Parathyroid adenoma (tissue), 2 donors: ENCODE data around the gene CPA3.

Source experiments
- H2AFZ ChIP-seq: fragments of 300-600 bp; sonication (generic); one replicate; pipeline ENCODE4 v1.7.0; 2017; ENCODE audit warnings: antibody characterized with exemption, mild to moderate bottlenecking
- H3K27ac ChIP-seq: fragments of 300-600 bp; sonication (generic); one replicate; pipeline ENCODE4 v1.7.0; 2017
- H3K27me3 ChIP-seq: fragments of 300-600 bp; sonication (generic); one replicate; pipeline ENCODE4 v1.7.0; 2017; ENCODE audit warnings: low read length; ENCODE audit not compliant: control insufficient read depth, insufficient read depth
- H3K36me3 ChIP-seq: fragments of 300-600 bp; sonication (generic); one replicate; pipeline ENCODE4 v1.7.0; 2017; ENCODE audit warnings: low read length; ENCODE audit not compliant: control insufficient read depth, insufficient read depth
- H3K4me1 ChIP-seq: fragments of 300-600 bp; sonication (generic); one replicate; pipeline ENCODE4 v1.7.0; 2017; ENCODE audit warnings: control low read depth
- H3K4me2 ChIP-seq: fragments of 300-600 bp; sonication (generic); one replicate; pipeline ENCODE4 v1.7.0; 2017; ENCODE audit warnings: low read length
- H3K4me3 ChIP-seq: fragments of 300-600 bp; sonication (generic); one replicate; pipeline ENCODE4 v1.7.0; 2017; ENCODE audit warnings: low read depth, low read length
- H3K79me2 ChIP-seq: fragments of 300-600 bp; sonication (generic); one replicate; pipeline ENCODE4 v1.7.0; 2017; ENCODE audit warnings: control low read depth
- H3K9ac ChIP-seq: fragments of 300-600 bp; sonication (generic); one replicate; pipeline ENCODE4 v1.7.0; 2017; ENCODE audit warnings: mild to moderate bottlenecking
- H3K9me3 ChIP-seq: fragments of 300-600 bp; sonication (generic); one replicate; pipeline ENCODE4 v1.7.0; 2017; ENCODE audit warnings: low read length; ENCODE audit not compliant: control insufficient read depth
- TF ChIP-seq, protein P1 (sequence below): fragments of 300-600 bp; sonication (generic); IDR thresholded peaks from one replicate; pipeline ENCODE4 v1.7.0; 2017; ENCODE audit warnings: antibody characterized with exemption, mild to moderate bottlenecking
- donor health status: primary hyperparathyroidism.

CPA3 gene

DNA sequence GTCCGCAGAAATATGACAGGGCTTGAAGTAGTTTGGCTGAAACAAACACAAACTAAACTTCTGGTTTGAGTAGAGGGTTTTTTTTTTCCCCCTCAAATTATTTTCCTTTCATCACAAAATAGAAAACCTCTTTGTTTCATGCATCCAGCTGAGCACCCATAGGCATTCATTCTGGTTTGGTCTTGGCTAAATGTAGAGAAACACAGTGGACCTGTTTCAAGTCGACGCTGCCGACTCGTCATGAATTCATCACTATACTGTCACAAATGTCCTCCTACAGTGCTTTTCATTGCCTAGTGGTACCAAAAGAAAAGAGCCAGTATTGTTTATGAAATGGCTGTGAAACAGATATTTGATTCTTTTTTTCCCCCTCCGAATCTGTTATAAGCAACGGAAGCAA lies 73.8 kb downstream of the CPA3 start:
- Histone ChIP-seq H3K4me2 (no peak overlapping the region), H3K9ac (no peak overlapping the region), H3K4me1 (peaks cover 9% of the 10 kb centered on the region), H3K27me3 (no peaks in the 10 kb centered on the region), H3K9me3 (no peaks in the 10 kb centered on the region), H3K79me2 (no peaks in the 10 kb centered on the region), H2AFZ (no peak overlapping the region), H3K36me3 (no peaks in the 10 kb centered on the region), H3K27ac (no peak overlapping the region), H3K4me3 (no peak overlapping the region)
- TF ChIP-seq, protein P1, sequence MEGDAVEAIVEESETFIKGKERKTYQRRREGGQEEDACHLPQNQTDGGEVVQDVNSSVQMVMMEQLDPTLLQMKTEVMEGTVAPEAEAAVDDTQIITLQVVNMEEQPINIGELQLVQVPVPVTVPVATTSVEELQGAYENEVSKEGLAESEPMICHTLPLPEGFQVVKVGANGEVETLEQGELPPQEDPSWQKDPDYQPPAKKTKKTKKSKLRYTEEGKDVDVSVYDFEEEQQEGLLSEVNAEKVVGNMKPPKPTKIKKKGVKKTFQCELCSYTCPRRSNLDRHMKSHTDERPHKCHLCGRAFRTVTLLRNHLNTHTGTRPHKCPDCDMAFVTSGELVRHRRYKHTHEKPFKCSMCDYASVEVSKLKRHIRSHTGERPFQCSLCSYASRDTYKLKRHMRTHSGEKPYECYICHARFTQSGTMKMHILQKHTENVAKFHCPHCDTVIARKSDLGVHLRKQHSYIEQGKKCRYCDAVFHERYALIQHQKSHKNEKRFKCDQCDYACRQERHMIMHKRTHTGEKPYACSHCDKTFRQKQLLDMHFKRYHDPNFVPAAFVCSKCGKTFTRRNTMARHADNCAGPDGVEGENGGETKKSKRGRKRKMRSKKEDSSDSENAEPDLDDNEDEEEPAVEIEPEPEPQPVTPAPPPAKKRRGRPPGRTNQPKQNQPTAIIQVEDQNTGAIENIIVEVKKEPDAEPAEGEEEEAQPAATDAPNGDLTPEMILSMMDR, result no peak

DNA sequence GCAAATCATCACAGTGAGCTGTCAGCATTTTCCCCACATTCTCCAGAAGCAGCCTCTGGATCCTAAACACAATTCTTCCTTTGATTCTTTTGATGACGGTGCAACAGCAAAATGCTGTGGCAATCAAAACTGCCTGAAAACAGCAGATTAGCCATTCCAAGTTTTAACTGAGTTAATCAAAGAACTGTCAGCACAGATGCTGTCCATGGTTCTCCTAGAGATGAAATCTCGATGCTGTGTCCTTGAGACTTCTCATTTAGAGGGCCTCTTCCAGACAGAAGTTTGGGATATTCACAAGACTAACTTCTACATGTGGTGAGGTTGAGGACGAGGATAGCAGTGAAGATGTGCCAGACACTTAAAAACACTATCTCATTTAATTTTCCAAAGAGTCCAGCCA lies 75.9 kb downstream of the CPA3 start:
- Histone ChIP-seq H3K36me3 (no peaks in the 10 kb centered on the region), H3K27me3 (no peaks in the 10 kb centered on the region), H3K27ac (no peak overlapping the region), H3K79me2 (no peaks in the 10 kb centered on the region), H3K4me1 (peaks cover 8% of the 10 kb centered on the region), H3K4me3 (no peak overlapping the region), H2AFZ (peak overlapping the region; percentile 72), H3K9ac (no peak overlapping the region), H3K9me3 (no peaks in the 10 kb centered on the region), H3K4me2 (no peak overlapping the region)
- TF ChIP-seq, protein P1, result no peak

DNA sequence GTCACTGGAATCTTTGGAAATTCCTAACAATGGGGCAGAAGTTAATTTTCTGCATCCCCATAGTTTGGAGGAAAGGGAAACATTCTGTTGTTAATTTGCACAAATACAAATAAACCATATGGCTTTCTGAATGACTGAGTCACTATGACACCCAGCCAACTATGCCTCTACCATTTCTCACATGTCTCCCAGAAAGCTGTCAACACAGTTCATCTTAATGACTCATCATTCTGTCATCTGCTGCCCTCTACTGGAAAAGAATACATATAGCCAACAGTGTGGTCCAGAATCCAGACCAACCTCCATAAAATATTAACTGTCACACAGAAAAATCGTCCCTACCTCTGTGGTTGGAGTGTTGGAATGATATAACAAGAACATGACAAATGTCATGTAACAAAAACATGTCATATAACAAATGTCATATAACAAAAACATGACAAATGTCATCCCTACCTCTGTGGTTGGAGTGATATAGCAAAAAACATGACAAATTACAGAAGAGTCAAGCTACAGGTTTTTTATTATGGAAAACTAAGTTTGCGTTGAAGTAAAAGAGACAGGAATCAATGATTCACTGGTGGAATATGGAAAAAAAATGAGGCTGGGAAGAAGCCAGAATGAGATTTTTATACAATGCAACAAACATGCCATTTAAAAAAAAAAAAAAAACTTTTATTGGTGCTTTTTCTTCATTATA lies 78.6 kb downstream of the CPA3 start:
- no peak overlapping the region for H3K4me2 ChIP-seq
- H3K9ac ChIP-seq, result no peak overlapping the region
- TF ChIP-seq, protein P1, result peak; percentile 77
- H3K4me1 ChIP-seq, result peaks cover 5% of the 10 kb centered on the region
- H3K4me3 ChIP-seq, result no peak overlapping the region
- H3K79me2 ChIP-seq, result no peaks in the 10 kb centered on the region
- no peaks in the 10 kb centered on the region for H3K27me3 ChIP-seq
- H3K9me3 ChIP-seq, result no peaks in the 10 kb centered on the region
- H3K36me3 ChIP-seq, result no peaks in the 10 kb centered on the region
- H3K27ac ChIP-seq, result no peak overlapping the region
- H2AFZ ChIP-seq, result no peak overlapping the region

DNA sequence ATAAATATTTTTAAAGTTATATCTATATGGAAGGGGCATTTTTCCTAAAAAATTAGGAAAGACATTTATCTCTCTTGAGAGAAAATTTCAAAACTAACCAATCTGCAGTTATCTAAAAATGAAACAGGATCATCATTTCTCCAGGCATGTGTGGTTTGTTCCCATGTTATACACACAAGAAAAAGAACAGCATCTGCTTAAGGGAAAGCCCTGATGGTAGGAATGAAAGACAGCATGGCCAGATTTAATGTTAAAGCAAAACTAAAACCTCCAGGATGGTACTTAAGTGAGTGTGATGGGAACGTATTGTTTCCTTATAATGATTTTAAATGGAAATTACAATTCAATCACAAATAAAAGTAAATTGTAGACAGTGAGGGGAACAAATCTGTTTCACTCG lies 80.0 kb downstream of the CPA3 start:
- Histone ChIP-seq H3K4me2 (no peak overlapping the region), H3K36me3 (no peaks in the 10 kb centered on the region), H3K9ac (no peak overlapping the region), H3K4me3 (no peak overlapping the region), H3K9me3 (no peaks in the 10 kb centered on the region), H3K79me2 (no peaks in the 10 kb centered on the region), H3K4me1 (peaks cover 5% of the 10 kb centered on the region), H2AFZ (no peak overlapping the region), H3K27me3 (no peaks in the 10 kb centered on the region), H3K27ac (no peak overlapping the region)
- TF ChIP-seq, protein P1, result no peak
